GM21717 (cell line): ENCODE data around the gene TPM3.
"Not testable (repeated sequence)": the region's sequence is repeated elsewhere in the genome, so short reads cannot be mapped to it uniquely, and the experiment has no call there.

ENCODE experiments used
- ATAC-seq: cut with Tn5 transposase; IDR thresholded peaks from one replicate; pipeline ENCODE4 v1.9.1; 2021; ENCODE audit warnings: mild to moderate bottlenecking, moderate library complexity; ENCODE audit not compliant: unreplicated experiment

TPM3 gene

GRCh38 chr1:154170547-154171222, 21.2 kb downstream of the TPM3 start:
- no peak for ATAC-seq

- no peak for ATAC-seq
Measured at GRCh38 chr1:154167461-154167860, 24.4 kb downstream of the TPM3 start.

- no peak for ATAC-seq
Measured at GRCh38 chr1:154166207-154166606, 25.7 kb downstream of the TPM3 start.

- ATAC-seq = no peak
Measured at GRCh38 chr1:154159554-154159953, 32.3 kb downstream of the TPM3 start.

GRCh38 chr1:154158307-154159125, 33.4 kb downstream of the TPM3 start:
- no peak for ATAC-seq

GRCh38 chr1:154157520-154158306, 34.2 kb downstream of the TPM3 start:
- peak; percentile 77 for ATAC-seq

- no peak for ATAC-seq
Measured at GRCh38 chr1:154155251-154155650, 36.6 kb downstream of the TPM3 start.

- no peak for ATAC-seq
Measured at GRCh38 chr1:154154534-154155191, 37.2 kb downstream of the TPM3 start, which contains the start of gene NUP210L. TSS of gene NUP210L (minus strand) at chr1:154155073.

- ATAC-seq = no peak
Measured at GRCh38 chr1:154154053-154154452, 37.8 kb downstream of the TPM3 start.

GRCh38 chr1:154151311-154151710, 40.6 kb downstream of the TPM3 start:
- ATAC-seq = no peak

GRCh38 chr1:154148807-154149206, 43.1 kb downstream of the TPM3 start:
- ATAC-seq = no peak

GRCh38 chr1:154147505-154147904, 44.4 kb downstream of the TPM3 start:
- ATAC-seq = not testable (repeated sequence)

- ATAC-seq = no peak
Measured at GRCh38 chr1:154145986-154146385, 45.9 kb downstream of the TPM3 start.

GRCh38 chr1:154142358-154142757, 49.5 kb downstream of the TPM3 start:
- ATAC-seq = no peak

- no peak for ATAC-seq
Measured at GRCh38 chr1:154141240-154141639, 50.7 kb downstream of the TPM3 start.

- no peak for ATAC-seq
Measured at GRCh38 chr1:154137888-154138287, 54.0 kb downstream of the TPM3 start.

- ATAC-seq = no peak
Measured at GRCh38 chr1:154133256-154133655, 58.6 kb downstream of the TPM3 start.

GRCh38 chr1:154129391-154129970, 62.4 kb downstream of the TPM3 start:
- ATAC-seq = no peak

GRCh38 chr1:154123205-154123604, 68.7 kb downstream of the TPM3 start:
- not testable (repeated sequence) for ATAC-seq

GRCh38 chr1:154117642-154118041, 74.3 kb downstream of the TPM3 start:
- no peak for ATAC-seq

- ATAC-seq = no peak
Measured at GRCh38 chr1:154115180-154115579, 76.7 kb downstream of the TPM3 start.
